CD4-positive, alpha-beta memory T cell (primary cell): ENCODE data around the gene COL4A2. TPM values are rescaled to one million over a fixed set of nuclear protein-coding genes. Genes with fewer than 3 reads are reported as not detected.

Experiments used
- CTCF ChIA-PET: fragments of 350-600 bp; sonication (Branson Sonifier 250); formaldehyde crosslinking; loops from one replicate; lab custom pipeline; 2021; ENCODE audit warnings: inconsistent platforms; ENCODE audit not compliant: partially characterized antibody; lab: Charles Lee
- POLR2A ChIA-PET: fragments of 350-600 bp; sonication (Branson Sonifier 250); formaldehyde crosslinking; loops from one replicate; lab custom pipeline; 2021; ENCODE audit not compliant: partially characterized antibody; lab: Charles Lee
- DNase-seq, 5 donors: peaks; one replicate each; pipeline versions ENCODE4 v3.0.0 to v3.0.0-alpha.2; 2020 to 2022; ENCODE audit warnings: mixed read lengths in 1 of 5
- H3K27ac ChIP-seq: one replicate; pipeline ENCODE4 v1.7.0; 2013; ENCODE audit warnings: low read depth, low read length
- H3K27me3 ChIP-seq: 2 replicates; pipeline ENCODE4 v1.7.0; 2013; ENCODE audit warnings: mild to moderate bottlenecking, low read length, moderate library complexity; ENCODE audit not compliant: insufficient read depth
- H3K36me3 ChIP-seq: 2 replicates; pipeline ENCODE4 v1.7.0; 2013; ENCODE audit warnings: mild to moderate bottlenecking, low read length, moderate library complexity; ENCODE audit not compliant: insufficient read depth
- H3K4me1 ChIP-seq: 2 replicates; pipeline ENCODE4 v1.7.0; 2013; ENCODE audit warnings: mild to moderate bottlenecking, low read length, moderate library complexity; ENCODE audit not compliant: insufficient read depth
- H3K4me3 ChIP-seq, 2 donors: one replicate each; pipeline ENCODE4 v1.7.0; 2013; ENCODE audit warnings: low read length in 2 of 2, mild to moderate bottlenecking in 1 of 2
- H3K9me3 ChIP-seq, 2 donors: one replicate each; pipeline ENCODE4 v1.7.0; 2013; ENCODE audit warnings: low read length in 2 of 2, control low read depth in 1 of 2; ENCODE audit not compliant: control insufficient read depth in 1 of 2
- H3K27ac Mint-ChIP-seq, 7 donors: one replicate each; pipeline ENCODE4 v1.8.0; 2020 to 2021; ENCODE audit warnings: mixed read lengths in 7 of 7, mild to moderate bottlenecking in 6 of 7, inconsistent platforms in 3 of 7, moderate library complexity in 3 of 7
- H3K27me3 Mint-ChIP-seq, 2 donors: one replicate each; pipeline ENCODE4 v1.8.0; 2020 to 2021; ENCODE audit warnings: mixed read lengths in 2 of 2
- H3K36me3 Mint-ChIP-seq, 2 donors: one replicate each; pipeline ENCODE4 v1.8.0; 2020 to 2021; ENCODE audit warnings: mixed read lengths in 2 of 2, inconsistent platforms in 1 of 2, mild to moderate bottlenecking in 1 of 2
- H3K4me1 Mint-ChIP-seq, 4 donors: one replicate each; pipeline ENCODE4 v1.8.0; 2020 to 2021; ENCODE audit warnings: mixed read lengths in 4 of 4, mild to moderate bottlenecking in 1 of 4
- H3K4me3 Mint-ChIP-seq, 8 donors: one replicate each; pipeline ENCODE4 v1.8.0; 2020 to 2021; ENCODE audit warnings: mixed read lengths in 8 of 8, mild to moderate bottlenecking in 7 of 8, moderate library complexity in 6 of 8, inconsistent platforms in 3 of 8
- H3K9me3 Mint-ChIP-seq, 8 donors: one replicate each; pipeline ENCODE4 v1.8.0; 2020 to 2021; ENCODE audit warnings: mixed read lengths in 8 of 8, mild to moderate bottlenecking in 5 of 8, inconsistent platforms in 3 of 8, moderate library complexity in 1 of 8
- intact Hi-C: fragments of 100-400 bp; cut with micrococcal nuclease; formaldehyde crosslinking; loops from one replicate; pipeline ENCODE4 v1.15.1; 2023
- polyA plus RNA-seq, 2 donors: library from polyadenylated mRNA; unstranded; fragments of 300-500 nt; fragmentation: Illumina TruSeq; gene quantifications; one replicate each; pipeline ENCODE4 v1.2.3, GENCODE V29; 2021
- total RNA-seq, 2 experiments: library from RNA; stranded (reverse); gene quantifications; one replicate each; pipeline ENCODE4 v1.2.3, GENCODE V29; 2021

Gene COL4A2
- total and polyA plus RNA-seq, 4 experiments from 2014 or later = not detected

DNA sequence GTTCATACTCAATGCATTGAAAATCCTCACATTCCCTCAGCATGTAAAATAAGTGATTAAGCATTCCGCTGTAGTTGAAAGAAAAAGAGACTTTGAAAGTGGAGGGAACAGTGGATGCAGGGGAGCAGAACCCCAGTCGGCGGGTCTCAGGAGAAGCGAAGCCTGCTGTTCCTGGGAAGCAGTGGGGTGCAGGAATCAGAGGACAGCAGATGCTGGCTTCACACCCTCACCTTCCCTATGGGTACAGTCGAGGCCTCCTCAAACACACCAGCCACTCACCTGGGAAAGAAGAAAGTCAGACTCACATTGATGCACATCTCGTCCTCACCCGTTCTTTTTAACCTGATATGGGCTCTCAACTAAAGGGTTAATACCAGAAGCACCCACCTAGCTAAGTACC lies 38.2 kb downstream of the COL4A2 start:
- no peak for DNase-seq
- CTCF ChIA-PET = no interaction called here
- peaks cover 0 to 2% (median 0%) of the 10 kb centered on the region in 8 donors for H3K9me3 Mint-ChIP-seq
- no peak overlapping the region for H3K4me3 Mint-ChIP-seq
- Histone ChIP-seq H3K9me3 (no peaks in the 10 kb centered on the region), H3K27me3 (no peaks in the 10 kb centered on the region), H3K4me1 (peaks cover 8% of the 10 kb centered on the region), H3K36me3 (no peaks in the 10 kb centered on the region), H3K4me3 (no peak overlapping the region), H3K27ac (no peak overlapping the region)
- no peaks in the 10 kb centered on the region for H3K36me3 Mint-ChIP-seq
- POLR2A ChIA-PET = no interaction called here
- intact Hi-C loops = no loop called here
- no peak overlapping the region for H3K27ac Mint-ChIP-seq
- H3K4me1 Mint-ChIP-seq = peaks cover 8 to 17% (median 14%) of the 10 kb centered on the region in 4 donors
- H3K27me3 Mint-ChIP-seq = peaks cover 2 to 3% of the 10 kb centered on the region in 2 donors

DNA sequence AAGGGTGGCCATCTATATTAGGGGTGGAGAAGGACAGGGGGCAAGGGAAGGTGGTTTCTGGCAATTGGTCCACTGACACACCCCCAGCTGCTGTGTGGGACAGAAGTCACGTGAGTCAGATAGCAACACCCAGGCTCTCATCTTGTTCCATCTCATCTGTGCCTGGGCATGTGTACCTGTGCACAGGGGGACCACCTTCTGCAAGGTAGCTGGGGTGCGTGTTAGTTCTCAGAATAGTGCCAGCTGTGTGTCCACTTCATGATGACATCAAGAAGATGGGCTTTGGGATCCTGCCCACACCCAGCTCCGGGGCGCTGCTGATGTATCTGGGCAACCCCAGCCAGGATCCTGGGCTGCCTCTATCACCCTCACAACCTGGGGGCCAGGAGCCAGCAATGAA lies 38.6 kb downstream of the COL4A2 start:
- H3K4me3 ChIP-seq = no peak overlapping the region

DNA sequence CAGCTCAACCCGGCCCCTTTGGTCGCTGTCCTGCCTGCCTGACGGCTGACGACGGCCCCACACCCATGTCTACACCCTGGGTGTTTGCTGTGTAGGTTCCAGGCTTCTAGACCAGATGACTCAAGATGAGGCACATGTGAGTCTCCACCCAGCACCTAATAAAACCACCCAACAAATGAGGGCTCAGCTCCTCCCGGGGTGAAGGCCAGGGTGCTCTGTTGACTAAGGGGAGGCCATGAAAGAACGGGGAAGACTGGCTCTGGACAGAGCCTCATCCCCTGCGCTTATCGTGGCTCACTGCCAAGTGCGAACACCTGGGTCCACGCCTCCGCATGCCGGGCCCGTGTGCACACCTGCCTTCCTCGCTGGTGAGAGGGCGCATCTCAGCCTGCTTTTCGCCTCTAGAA lies 39.6 kb downstream of the COL4A2 start:
- peaks cover 0 to 2% (median 0%) of the 10 kb centered on the region in 8 donors for H3K9me3 Mint-ChIP-seq
- intact Hi-C loops = no loop called here
- no peaks in the 10 kb centered on the region for H3K36me3 Mint-ChIP-seq
- H3K4me3 Mint-ChIP-seq = no peak overlapping the region
- H3K27me3 ChIP-seq = no peaks in the 10 kb centered on the region
- peaks cover 2 to 4% of the 10 kb centered on the region in 2 donors for H3K27me3 Mint-ChIP-seq
- POLR2A ChIA-PET = no interaction called here
- no peaks in the 10 kb centered on the region for H3K4me1 ChIP-seq
- peak overlapping the region in 1 of 7 donors; percentile 44 for H3K27ac Mint-ChIP-seq
- peaks cover 0 to 3% (median 1%) of the 10 kb centered on the region in 4 donors for H3K4me1 Mint-ChIP-seq
- no peak overlapping the region for H3K27ac ChIP-seq
- CTCF ChIA-PET = no interaction called here
- no peak overlapping the region for H3K4me3 ChIP-seq
- H3K36me3 ChIP-seq = no peaks in the 10 kb centered on the region
- H3K9me3 ChIP-seq = no peaks in the 10 kb centered on the region
- no peak for DNase-seq

More for the DNA sequence above, 38.6 kb downstream of the COL4A2 start:
- Mint-ChIP-seq H3K4me3 (no peak overlapping the region), H3K27me3 (peaks cover 2 to 3% of the 10 kb centered on the region in 2 donors), H3K36me3 (no peaks in the 10 kb centered on the region), H3K4me1 (peaks cover 4 to 12% (median 10%) of the 10 kb centered on the region in 4 donors), H3K9me3 (peaks cover 0 to 2% (median 0%) of the 10 kb centered on the region in 8 donors), H3K27ac (no peak overlapping the region)
- intact Hi-C loops = no loop called here
- ChIA-PET CTCF (no interaction called here), POLR2A (no interaction called here)
- H3K36me3 ChIP-seq = no peaks in the 10 kb centered on the region
- H3K4me1 ChIP-seq = peaks cover 4% of the 10 kb centered on the region
- no peaks in the 10 kb centered on the region for H3K9me3 ChIP-seq
- no peak overlapping the region for H3K27ac ChIP-seq
- DNase-seq = no peak
- no peaks in the 10 kb centered on the region for H3K27me3 ChIP-seq

DNA sequence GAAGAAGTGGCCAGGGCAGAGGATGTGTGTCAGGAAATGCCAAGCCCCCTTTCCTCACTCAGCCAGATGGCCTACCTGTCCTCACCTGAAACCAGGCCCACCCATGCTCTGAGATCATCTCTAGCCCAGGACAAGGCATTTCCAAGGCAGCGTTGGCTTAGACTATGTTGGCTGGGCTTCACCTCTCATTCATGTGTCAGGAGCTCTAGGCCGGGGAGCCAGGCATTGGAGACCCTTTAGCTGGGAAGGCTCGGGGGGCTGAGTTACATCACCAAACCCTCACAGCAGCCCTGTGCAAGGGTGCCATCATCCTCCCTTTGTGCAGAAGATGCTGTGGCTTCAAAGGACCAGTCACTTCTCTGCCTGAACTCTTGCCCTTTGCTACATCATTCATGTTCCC lies 40.0 kb downstream of the COL4A2 start:
- H3K4me1 ChIP-seq = no peaks in the 10 kb centered on the region
- no peaks in the 10 kb centered on the region for H3K9me3 ChIP-seq
- ChIA-PET CTCF (no interaction called here), POLR2A (no interaction called here)
- no peaks in the 10 kb centered on the region for H3K36me3 ChIP-seq
- DNase-seq = no peak
- intact Hi-C loops = no loop called here
- Mint-ChIP-seq H3K4me1 (no peaks in the 10 kb centered on the region), H3K36me3 (no peaks in the 10 kb centered on the region), H3K4me3 (no peak overlapping the region), H3K27me3 (peaks cover 2% of the 10 kb centered on the region in 2 donors), H3K27ac (no peak overlapping the region), H3K9me3 (peaks cover 0 to 2% (median 0%) of the 10 kb centered on the region in 8 donors)
- H3K4me3 ChIP-seq = no peak overlapping the region
- no peaks in the 10 kb centered on the region for H3K27me3 ChIP-seq
- H3K27ac ChIP-seq = no peak overlapping the region

DNA sequence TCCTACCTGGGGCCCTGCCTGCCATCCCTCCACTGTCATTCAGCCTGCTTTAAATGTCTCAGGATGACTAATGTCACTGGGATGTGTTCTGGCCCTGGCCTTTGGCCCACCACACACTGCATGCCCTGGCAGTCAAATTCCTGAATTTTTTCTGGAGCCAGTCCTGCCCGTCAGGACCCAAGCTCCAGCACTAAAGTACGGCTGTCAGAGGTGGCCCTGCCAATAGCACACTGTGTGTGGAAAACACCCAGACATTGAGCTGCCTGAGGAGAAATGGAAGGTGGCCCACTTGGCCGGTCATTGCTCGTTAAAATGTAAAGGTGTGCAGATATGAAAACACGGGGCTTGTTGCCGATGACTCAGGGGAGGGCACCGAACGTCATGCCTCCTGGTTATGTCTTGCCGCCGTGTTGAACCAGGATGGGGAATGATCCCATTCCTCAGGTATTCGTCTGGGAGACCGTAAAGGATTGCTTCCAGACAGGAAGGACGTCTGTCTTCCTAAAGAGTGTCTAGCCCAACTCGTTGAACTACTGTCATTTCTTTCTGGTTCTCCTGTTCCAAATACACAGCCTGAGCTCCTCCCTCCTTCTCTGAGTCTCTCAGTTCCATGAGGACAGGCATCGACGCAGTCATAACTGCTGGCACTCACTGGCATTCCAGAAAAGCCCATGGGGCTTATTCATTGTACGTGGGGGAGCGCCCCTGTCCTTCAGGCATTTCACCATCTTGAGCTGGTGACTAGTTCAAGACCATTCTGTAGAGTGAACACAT lies 40.6 kb downstream of the COL4A2 start:
- no peak overlapping the region for H3K27ac Mint-ChIP-seq
- H3K4me1 Mint-ChIP-seq = no peaks in the 10 kb centered on the region
- peaks cover 0 to 2% (median 0%) of the 10 kb centered on the region in 8 donors for H3K9me3 Mint-ChIP-seq
- Histone ChIP-seq H3K4me1 (no peaks in the 10 kb centered on the region), H3K27ac (no peak overlapping the region), H3K27me3 (no peaks in the 10 kb centered on the region), H3K4me3 (no peak overlapping the region), H3K9me3 (no peaks in the 10 kb centered on the region), H3K36me3 (no peaks in the 10 kb centered on the region)
- ChIA-PET CTCF (no interaction called here), POLR2A (no interaction called here)
- no peak overlapping the region for H3K4me3 Mint-ChIP-seq
- no peaks in the 10 kb centered on the region for H3K36me3 Mint-ChIP-seq
- H3K27me3 Mint-ChIP-seq = peaks cover 2% of the 10 kb centered on the region in 2 donors
- intact Hi-C loops = no loop called here
- DNase-seq = no peak

DNA sequence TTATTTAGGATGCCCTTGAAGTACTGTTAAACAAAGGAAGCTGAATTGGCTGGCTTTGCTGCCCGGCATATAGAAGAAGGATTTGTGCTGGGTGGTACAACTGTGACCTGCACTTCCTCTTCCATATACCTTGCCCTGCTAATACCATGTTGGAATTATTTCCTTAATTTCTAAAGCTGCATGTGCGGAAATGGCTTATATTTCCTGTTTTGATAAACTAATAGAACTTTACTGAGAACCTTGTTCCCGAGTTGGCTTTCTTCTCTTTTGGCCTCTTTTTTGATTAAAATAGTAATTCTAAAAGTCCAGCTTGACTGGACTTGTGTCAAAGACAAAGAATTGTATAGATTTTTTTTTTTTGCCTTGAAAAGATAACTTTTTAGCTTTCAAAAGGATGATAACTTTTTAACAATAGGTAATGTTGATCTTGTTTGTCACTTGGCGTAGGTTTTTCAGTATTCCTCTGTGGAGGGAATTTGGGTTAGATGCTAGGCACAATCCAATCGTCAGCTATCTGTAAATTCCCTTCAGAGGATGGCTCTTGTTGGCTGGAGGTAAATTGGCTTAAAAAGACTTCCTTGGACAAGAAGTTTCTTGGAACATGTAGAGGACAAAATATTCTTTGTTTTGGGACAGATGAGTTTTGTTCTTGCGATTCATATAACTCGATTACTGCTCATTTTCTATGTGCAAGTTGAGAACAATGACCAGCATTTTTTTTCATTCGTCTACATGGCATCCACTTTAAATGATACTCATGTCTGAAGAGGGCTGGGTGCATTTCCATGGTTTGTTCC lies 41.4 kb downstream of the COL4A2 start:
- Mint-ChIP-seq H3K9me3 (peaks cover 0 to 2% (median 0%) of the 10 kb centered on the region in 8 donors), H3K27me3 (peaks cover 2% of the 10 kb centered on the region in 2 donors), H3K27ac (no peak overlapping the region), H3K4me3 (no peak overlapping the region), H3K36me3 (no peaks in the 10 kb centered on the region), H3K4me1 (no peaks in the 10 kb centered on the region)
- ChIA-PET CTCF (no interaction called here), POLR2A (no interaction called here)
- H3K27me3 ChIP-seq = no peaks in the 10 kb centered on the region
- no peaks in the 10 kb centered on the region for H3K36me3 ChIP-seq
- H3K27ac ChIP-seq = no peak overlapping the region
- intact Hi-C loops = no loop called here
- no peaks in the 10 kb centered on the region for H3K9me3 ChIP-seq
- no peak overlapping the region for H3K4me3 ChIP-seq
- no peak for DNase-seq
- no peaks in the 10 kb centered on the region for H3K4me1 ChIP-seq

DNA sequence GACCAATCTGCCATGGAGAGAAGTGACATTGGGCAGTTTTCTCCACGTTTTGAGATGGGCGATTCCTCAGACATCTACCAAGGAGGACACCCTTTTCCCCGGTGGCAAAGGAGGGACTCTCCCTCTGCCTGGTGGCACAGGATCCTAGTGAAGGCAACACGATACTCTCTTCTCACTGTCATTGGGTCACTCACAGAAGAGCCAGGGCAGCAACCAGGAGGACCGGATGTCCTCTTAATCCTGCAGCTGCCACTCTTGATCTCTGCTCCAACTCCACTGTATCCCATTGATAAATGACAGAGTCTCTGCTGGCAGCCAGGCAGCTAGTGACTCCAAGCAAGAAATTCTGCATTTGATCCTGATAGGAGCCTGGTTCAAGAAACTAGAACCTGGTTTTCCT lies 42.2 kb downstream of the COL4A2 start:
- no peak overlapping the region for H3K4me3 ChIP-seq

More for the DNA sequence above, 42.2 kb downstream of the COL4A2 start:
- H3K27ac Mint-ChIP-seq = no peak overlapping the region
- CTCF ChIA-PET = no interaction called here
- no peaks in the 10 kb centered on the region for H3K9me3 ChIP-seq
- intact Hi-C loops = no loop called here
- no peak overlapping the region for H3K4me3 Mint-ChIP-seq
- H3K27me3 ChIP-seq = no peaks in the 10 kb centered on the region
- no peaks in the 10 kb centered on the region for H3K36me3 Mint-ChIP-seq
- no peak overlapping the region for H3K27ac ChIP-seq
- POLR2A ChIA-PET = no interaction called here
- H3K9me3 Mint-ChIP-seq = peaks cover 0 to 2% (median 0%) of the 10 kb centered on the region in 8 donors
- H3K36me3 ChIP-seq = no peaks in the 10 kb centered on the region
- DNase-seq = no peak
- H3K4me1 Mint-ChIP-seq = no peaks in the 10 kb centered on the region
- H3K27me3 Mint-ChIP-seq = peaks cover 2% of the 10 kb centered on the region in 2 donors
- H3K4me1 ChIP-seq = no peaks in the 10 kb centered on the region
